ENCODE results near the gene TTC28.

DNA sequence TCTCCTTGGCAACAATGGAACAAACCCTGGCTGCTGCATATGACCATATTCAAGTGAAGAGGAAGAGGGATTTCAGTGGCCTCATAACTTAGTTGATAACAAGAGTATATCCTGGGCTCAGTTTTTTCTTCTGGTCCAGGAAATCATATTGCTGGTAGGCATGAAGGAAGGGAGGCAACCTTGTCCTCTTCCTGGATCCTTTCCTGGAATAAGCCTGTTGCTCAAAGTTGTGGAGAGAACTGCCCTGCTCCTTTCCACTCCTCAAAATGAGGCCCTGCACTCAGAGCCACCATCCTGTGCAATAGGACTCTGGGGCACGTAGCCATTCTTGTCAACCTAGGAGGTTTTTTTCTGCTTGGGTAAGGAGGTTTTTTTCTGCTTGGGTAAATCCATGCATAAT is 631.9 kb downstream of the TTC28 start:
- TF ChIP-seq, protein P1, sequence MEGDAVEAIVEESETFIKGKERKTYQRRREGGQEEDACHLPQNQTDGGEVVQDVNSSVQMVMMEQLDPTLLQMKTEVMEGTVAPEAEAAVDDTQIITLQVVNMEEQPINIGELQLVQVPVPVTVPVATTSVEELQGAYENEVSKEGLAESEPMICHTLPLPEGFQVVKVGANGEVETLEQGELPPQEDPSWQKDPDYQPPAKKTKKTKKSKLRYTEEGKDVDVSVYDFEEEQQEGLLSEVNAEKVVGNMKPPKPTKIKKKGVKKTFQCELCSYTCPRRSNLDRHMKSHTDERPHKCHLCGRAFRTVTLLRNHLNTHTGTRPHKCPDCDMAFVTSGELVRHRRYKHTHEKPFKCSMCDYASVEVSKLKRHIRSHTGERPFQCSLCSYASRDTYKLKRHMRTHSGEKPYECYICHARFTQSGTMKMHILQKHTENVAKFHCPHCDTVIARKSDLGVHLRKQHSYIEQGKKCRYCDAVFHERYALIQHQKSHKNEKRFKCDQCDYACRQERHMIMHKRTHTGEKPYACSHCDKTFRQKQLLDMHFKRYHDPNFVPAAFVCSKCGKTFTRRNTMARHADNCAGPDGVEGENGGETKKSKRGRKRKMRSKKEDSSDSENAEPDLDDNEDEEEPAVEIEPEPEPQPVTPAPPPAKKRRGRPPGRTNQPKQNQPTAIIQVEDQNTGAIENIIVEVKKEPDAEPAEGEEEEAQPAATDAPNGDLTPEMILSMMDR (conservative IDR thresholded peaks at IDR 0.05 in 1 of 2, IDR thresholded peaks at IDR 0.05 in 1 of 2; ENCODE audit: low read depth in 1 of 2, low read length in 2 of 2): no peak
- no peak for TF ChIP-seq EZH2 (IDR thresholded peaks at IDR 0.05; ENCODE audit: low read length, missing control alignments)
